ENCODE measurements around the gene MCRIP1. TPM values are rescaled to one million over a fixed set of nuclear protein-coding genes. Genes with fewer than 3 reads are reported as not detected.
A peak's percentile ranks its signal among the peaks of the same experiment; 100 is the strongest.

The MCRIP1 gene
- total and polyA plus RNA-seq, 2 of the 13 experiments (the other 11 are each of a cell fraction or from before 2014, with no cell fraction given) = 79.7 to 84.9 TPM

DNA sequence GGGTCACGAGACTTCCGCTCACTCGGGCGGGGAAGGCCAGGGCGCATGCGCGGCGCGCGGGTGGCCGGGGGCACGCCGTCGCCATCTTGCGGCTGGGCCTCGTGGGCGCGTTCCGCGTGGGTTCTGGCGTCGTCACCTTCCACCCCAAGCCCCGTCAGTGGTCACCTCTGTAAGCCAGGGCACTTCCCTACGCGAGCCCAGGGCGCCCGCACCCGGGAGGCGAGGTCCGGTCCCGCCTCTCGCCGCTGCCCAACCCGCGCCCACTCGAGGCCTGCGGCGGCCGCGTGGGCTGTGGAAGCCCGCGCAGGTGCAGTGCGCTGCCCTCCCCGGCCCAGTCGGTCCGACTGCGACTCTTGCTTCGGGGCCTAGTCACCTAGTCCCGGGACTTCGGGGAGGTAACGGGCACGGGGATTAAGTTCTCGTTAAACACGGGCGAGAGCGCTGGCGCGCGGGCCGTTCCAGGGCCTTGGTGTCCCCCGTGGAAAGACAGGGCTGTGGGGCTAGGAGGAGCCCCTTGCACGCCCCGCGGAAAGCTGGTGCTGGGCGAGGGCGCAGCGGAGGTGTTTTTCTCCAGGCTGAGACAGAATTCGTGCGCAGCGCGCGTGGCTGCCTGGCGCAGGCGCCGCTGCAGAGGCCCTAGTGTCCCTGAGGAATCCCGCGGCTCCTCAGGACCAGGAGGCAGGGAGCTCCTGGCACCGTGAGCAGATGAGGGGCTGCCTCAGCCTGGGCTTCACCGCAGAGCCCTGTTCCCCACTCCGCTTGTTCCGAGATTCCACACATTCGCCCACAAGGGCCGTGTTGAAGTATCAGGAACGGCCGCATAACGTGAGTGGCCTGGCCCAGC lies 38.5 kb upstream of the MCRIP1 start (continued):
- TF ChIP-seq, protein P1, sequence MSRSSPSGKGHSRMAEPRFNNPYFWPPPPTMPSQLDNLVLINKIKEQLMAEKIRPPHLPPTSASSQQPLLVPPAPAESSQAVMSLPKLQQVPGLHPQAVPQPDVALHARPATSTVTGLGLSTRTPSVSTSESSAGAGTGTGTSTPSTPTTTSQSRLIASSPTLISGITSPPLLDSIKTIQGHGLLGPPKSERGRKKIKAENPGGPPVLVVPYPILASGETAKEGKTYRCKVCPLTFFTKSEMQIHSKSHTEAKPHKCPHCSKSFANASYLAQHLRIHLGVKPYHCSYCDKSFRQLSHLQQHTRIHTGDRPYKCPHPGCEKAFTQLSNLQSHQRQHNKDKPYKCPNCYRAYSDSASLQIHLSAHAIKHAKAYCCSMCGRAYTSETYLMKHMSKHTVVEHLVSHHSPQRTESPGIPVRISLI (CRISPR knock-in tag; IDR thresholded peaks at IDR 0.05; ENCODE audit: borderline replicate concordance) = peak; percentile 59; the same call in 1 of the 2 replicates
- TF ChIP-seq, protein P2, sequence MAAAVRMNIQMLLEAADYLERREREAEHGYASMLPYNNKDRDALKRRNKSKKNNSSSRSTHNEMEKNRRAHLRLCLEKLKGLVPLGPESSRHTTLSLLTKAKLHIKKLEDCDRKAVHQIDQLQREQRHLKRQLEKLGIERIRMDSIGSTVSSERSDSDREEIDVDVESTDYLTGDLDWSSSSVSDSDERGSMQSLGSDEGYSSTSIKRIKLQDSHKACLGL (CRISPR knock-in tag; IDR thresholded peaks at IDR 0.05) = peak; percentile 81
- TF ChIP-seq PAF1 (CRISPR knock-in tag; IDR thresholded peaks at IDR 0.05) (no peak), RXRA (CRISPR knock-in tag; IDR thresholded peaks at IDR 0.05) (peak; percentile 67; the same call in 1 of the 2 replicates), SCMH1 (CRISPR knock-in tag; IDR thresholded peaks at IDR 0.05; ENCODE audit: borderline replicate concordance) (no peak), ZNF296 (CRISPR knock-in tag; conservative IDR thresholded peaks at IDR 0.05) (peak; percentile 84; the same call in 1 of the 2 replicates), MAZ (IDR thresholded peaks at IDR 0.05; ENCODE audit: borderline replicate concordance, low read depth, low read length) (peak; percentile 91), MAZ (CRISPR knock-in tag; IDR thresholded peaks at IDR 0.05; ENCODE audit: low read depth) (peak; percentile 98), SUZ12 (IDR thresholded peaks at IDR 0.05; ENCODE audit: low read depth, low read length) (no peak), SP5 (CRISPR knock-in tag; IDR thresholded peaks at IDR 0.05; ENCODE audit: borderline replicate concordance, low read depth) (peak; percentile 75; the same call in 1 of the 2 replicates), ZNF468 (CRISPR knock-in tag; IDR thresholded peaks at IDR 0.05) (peak; percentile 97), NONO (IDR thresholded peaks at IDR 0.05) (no peak), NONO (CRISPR knock-in tag; conservative IDR thresholded peaks at IDR 0.05) (peak; percentile 98), FOXJ3 (CRISPR knock-in tag; IDR thresholded peaks at IDR 0.05; ENCODE audit: borderline replicate concordance) (no peak)
- TF ChIP-seq, protein P3, sequence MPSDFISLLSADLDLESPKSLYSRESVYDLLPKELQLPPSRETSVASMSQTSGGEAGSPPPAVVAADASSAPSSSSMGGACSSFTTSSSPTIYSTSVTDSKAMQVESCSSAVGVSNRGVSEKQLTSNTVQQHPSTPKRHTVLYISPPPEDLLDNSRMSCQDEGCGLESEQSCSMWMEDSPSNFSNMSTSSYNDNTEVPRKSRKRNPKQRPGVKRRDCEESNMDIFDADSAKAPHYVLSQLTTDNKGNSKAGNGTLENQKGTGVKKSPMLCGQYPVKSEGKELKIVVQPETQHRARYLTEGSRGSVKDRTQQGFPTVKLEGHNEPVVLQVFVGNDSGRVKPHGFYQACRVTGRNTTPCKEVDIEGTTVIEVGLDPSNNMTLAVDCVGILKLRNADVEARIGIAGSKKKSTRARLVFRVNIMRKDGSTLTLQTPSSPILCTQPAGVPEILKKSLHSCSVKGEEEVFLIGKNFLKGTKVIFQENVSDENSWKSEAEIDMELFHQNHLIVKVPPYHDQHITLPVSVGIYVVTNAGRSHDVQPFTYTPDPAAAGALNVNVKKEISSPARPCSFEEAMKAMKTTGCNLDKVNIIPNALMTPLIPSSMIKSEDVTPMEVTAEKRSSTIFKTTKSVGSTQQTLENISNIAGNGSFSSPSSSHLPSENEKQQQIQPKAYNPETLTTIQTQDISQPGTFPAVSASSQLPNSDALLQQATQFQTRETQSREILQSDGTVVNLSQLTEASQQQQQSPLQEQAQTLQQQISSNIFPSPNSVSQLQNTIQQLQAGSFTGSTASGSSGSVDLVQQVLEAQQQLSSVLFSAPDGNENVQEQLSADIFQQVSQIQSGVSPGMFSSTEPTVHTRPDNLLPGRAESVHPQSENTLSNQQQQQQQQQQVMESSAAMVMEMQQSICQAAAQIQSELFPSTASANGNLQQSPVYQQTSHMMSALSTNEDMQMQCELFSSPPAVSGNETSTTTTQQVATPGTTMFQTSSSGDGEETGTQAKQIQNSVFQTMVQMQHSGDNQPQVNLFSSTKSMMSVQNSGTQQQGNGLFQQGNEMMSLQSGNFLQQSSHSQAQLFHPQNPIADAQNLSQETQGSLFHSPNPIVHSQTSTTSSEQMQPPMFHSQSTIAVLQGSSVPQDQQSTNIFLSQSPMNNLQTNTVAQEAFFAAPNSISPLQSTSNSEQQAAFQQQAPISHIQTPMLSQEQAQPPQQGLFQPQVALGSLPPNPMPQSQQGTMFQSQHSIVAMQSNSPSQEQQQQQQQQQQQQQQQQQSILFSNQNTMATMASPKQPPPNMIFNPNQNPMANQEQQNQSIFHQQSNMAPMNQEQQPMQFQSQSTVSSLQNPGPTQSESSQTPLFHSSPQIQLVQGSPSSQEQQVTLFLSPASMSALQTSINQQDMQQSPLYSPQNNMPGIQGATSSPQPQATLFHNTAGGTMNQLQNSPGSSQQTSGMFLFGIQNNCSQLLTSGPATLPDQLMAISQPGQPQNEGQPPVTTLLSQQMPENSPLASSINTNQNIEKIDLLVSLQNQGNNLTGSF (CRISPR knock-in tag; IDR thresholded peaks at IDR 0.05) = peak; percentile 89
- TF ChIP-seq, protein P4, sequence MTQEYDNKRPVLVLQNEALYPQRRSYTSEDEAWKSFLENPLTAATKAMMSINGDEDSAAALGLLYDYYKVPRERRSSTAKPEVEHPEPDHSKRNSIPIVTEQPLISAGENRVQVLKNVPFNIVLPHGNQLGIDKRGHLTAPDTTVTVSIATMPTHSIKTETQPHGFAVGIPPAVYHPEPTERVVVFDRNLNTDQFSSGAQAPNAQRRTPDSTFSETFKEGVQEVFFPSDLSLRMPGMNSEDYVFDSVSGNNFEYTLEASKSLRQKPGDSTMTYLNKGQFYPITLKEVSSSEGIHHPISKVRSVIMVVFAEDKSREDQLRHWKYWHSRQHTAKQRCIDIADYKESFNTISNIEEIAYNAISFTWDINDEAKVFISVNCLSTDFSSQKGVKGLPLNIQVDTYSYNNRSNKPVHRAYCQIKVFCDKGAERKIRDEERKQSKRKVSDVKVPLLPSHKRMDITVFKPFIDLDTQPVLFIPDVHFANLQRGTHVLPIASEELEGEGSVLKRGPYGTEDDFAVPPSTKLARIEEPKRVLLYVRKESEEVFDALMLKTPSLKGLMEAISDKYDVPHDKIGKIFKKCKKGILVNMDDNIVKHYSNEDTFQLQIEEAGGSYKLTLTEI (CRISPR knock-in tag; conservative IDR thresholded peaks at IDR 0.05) = no peak
- TF ChIP-seq, protein P5, sequence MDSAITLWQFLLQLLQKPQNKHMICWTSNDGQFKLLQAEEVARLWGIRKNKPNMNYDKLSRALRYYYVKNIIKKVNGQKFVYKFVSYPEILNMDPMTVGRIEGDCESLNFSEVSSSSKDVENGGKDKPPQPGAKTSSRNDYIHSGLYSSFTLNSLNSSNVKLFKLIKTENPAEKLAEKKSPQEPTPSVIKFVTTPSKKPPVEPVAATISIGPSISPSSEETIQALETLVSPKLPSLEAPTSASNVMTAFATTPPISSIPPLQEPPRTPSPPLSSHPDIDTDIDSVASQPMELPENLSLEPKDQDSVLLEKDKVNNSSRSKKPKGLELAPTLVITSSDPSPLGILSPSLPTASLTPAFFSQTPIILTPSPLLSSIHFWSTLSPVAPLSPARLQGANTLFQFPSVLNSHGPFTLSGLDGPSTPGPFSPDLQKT (CRISPR knock-in tag; IDR thresholded peaks at IDR 0.05; ENCODE audit: borderline replicate concordance) = no peak; the same call in 1 of the 2 replicates
